Testis (tissue), 3 donors: ENCODE results near the gene ITGA6. TPM values are rescaled to one million over a fixed set of nuclear protein-coding genes. Genes with fewer than 3 reads are reported as not detected.

Experiments used
- DNase-seq: peaks from one replicate; pipeline ENCODE4 v3.0.0-alpha.2; 2019
- H3K27ac ChIP-seq, 2 donors: fragments of 200-600 bp; sonication (generic); one replicate each; pipeline ENCODE4 v1.5.1; 2019
- H3K27me3 ChIP-seq: fragments of 200-600 bp; sonication (generic); one replicate; pipeline ENCODE4 v1.5.1; 2019
- H3K36me3 ChIP-seq: fragments of 200-600 bp; sonication (generic); one replicate; pipeline ENCODE4 v1.5.1; 2017; ENCODE audit warnings: low read depth; ENCODE audit errors: missing control alignments
- H3K4me1 ChIP-seq: fragments of 200-600 bp; sonication (generic); one replicate; pipeline ENCODE4 v1.5.1; 2019
- H3K4me3 ChIP-seq, 2 donors: fragments of 200-600 bp; sonication (generic); one replicate each; pipeline ENCODE4 v1.5.1; 2017 to 2019
- H3K9me3 ChIP-seq: fragments of 200-600 bp; sonication (generic); one replicate; pipeline ENCODE4 v1.5.1; 2017
- POLR2A ChIP-seq: fragments of 450-650 bp; IDR thresholded peaks from one replicate; pipeline ENCODE4 v1.6.1; 2017; ENCODE audit warnings: antibody characterized with exemption, mild to moderate bottlenecking, moderate library complexity
- WGBS, 2 donors: methylation state at CpG; one replicate each; pipeline ENCODE4 v1.1.5; 2018; 5-methylcytosine and 5-hydroxymethylcytosine counted together
- intact Hi-C: fragments of 100-400 bp; cut with DNase I; formaldehyde crosslinking; loops from one replicate; pipeline ENCODE4 v1.15.1; 2023; ENCODE audit warnings: low total_unique reads
- polyA plus RNA-seq: library from polyadenylated mRNA; stranded (reverse); fragments of 350-450 nt; fragmentation: Illumina TruSeq; extraction: RNeasy Lipid Tissue Mini Kit (QIAGEN cat#74804); gene quantifications from one replicate; pipeline ENCODE4 v1.2.3, GENCODE V29; 2014; ENCODE audit warnings: low read depth, low replicate concordance; ENCODE audit not compliant: insufficient read depth
- total RNA-seq, 2 donors: library from RNA; depleted of rRNA; stranded (reverse); fragments of >200 nt; gene quantifications; one replicate each; pipeline ENCODE4 v1.2.3, GENCODE V29; 2016
- TF ChIP-seq, protein P1 (sequence below), 3 experiments: fragments of 450-650 bp in 2 of 3; fragments of 200-600 bp in 1 of 3; sonication (generic) in 1 of 3; IDR thresholded peaks; one replicate each; pipeline ENCODE4 v1.5.1; 2016 to 2019; ENCODE audit warnings: antibody characterized with exemption in 3 of 3, mild to moderate bottlenecking in 2 of 3, moderate library complexity in 1 of 3

ITGA6 gene
- total and polyA plus RNA-seq, 3 donors from 2014 or later: 57.5 to 232 (median 166) TPM

DNA sequence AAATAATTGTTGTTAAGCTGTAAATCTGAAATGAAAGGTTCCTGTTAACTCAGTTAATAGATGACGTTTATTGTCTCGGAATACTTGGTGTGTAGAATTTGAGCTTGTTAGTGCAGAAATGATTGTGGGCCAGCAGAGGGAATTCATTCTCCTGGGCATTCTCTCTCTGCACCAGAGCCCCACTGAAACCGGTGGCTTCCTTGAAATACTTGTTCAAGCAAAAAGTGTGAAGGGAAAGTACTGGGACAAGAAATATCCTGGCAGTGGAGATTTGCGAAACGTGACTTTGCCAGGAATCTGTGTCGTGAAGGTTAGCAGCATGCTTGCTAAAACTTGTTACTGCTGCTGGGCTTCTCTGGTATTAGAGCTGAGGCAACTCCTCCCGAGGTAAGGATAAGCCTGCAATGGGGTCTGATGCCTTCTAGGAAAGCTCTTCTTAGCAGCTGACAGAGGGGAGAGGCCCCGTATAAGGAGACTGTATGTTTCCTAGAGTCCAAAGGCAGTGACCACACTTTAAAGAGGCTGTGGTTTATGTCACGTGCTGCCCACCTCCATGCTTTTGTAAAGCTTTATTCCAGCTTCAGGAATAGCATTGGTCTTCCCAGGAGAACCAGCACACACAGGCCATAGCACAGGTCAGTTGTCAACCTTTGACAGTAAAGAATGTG, 2.0 kb downstream of the ITGA6 start:
- intact Hi-C loops: no loop called here
- Histone ChIP-seq H3K4me1 (peaks cover 13% of the 10 kb centered on the region), H3K27me3 (no peaks in the 10 kb centered on the region), H3K27ac (peak overlapping the region; percentile 42 to 85), H3K4me3 (peak overlapping the region; percentile 83 to 92), H3K36me3 (no peaks in the 10 kb centered on the region), H3K9me3 (no peaks in the 10 kb centered on the region)
- WGBS, 2 donors: 8 to 20% methylated on average over 9 of the region's 9 CpGs
- no peak for DNase-seq
- TF ChIP-seq, protein P1, sequence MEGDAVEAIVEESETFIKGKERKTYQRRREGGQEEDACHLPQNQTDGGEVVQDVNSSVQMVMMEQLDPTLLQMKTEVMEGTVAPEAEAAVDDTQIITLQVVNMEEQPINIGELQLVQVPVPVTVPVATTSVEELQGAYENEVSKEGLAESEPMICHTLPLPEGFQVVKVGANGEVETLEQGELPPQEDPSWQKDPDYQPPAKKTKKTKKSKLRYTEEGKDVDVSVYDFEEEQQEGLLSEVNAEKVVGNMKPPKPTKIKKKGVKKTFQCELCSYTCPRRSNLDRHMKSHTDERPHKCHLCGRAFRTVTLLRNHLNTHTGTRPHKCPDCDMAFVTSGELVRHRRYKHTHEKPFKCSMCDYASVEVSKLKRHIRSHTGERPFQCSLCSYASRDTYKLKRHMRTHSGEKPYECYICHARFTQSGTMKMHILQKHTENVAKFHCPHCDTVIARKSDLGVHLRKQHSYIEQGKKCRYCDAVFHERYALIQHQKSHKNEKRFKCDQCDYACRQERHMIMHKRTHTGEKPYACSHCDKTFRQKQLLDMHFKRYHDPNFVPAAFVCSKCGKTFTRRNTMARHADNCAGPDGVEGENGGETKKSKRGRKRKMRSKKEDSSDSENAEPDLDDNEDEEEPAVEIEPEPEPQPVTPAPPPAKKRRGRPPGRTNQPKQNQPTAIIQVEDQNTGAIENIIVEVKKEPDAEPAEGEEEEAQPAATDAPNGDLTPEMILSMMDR (IDR thresholded peaks at IDR 0.05): no peak
- no peak for TF ChIP-seq POLR2A

DNA sequence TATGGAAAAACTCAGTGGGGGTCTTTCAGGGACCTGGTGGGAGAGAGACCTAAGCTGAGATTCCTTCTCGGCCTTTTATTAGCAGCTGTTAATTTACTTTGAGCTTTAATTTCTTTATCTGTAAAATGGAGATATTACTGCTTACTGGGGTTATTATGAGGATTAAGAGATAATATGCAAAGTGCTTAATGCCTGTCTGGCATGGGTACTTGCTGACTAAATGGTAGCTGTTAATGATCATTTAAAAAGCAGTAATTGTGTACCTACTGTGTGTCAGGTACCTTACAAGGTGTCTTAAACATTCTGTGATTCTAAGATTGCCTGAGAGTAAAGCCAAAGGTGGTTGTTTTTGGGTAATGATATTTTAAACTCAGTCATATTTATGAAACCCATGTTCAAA, 2.6 kb downstream of the ITGA6 start:
- no peak for DNase-seq
- intact Hi-C loops: no loop called here
- Histone ChIP-seq H3K36me3 (no peaks in the 10 kb centered on the region), H3K27ac (peak overlapping the region in 1 of 2 donors; percentile 54), H3K4me3 (peak overlapping the region in 1 of 2 donors; percentile 92), H3K9me3 (no peaks in the 10 kb centered on the region), H3K27me3 (no peaks in the 10 kb centered on the region), H3K4me1 (peaks cover 17% of the 10 kb centered on the region)
- 56 to 58% methylated on average over 1 of the region's 1 CpG for WGBS, 2 donors
- no peak for TF ChIP-seq POLR2A

DNA sequence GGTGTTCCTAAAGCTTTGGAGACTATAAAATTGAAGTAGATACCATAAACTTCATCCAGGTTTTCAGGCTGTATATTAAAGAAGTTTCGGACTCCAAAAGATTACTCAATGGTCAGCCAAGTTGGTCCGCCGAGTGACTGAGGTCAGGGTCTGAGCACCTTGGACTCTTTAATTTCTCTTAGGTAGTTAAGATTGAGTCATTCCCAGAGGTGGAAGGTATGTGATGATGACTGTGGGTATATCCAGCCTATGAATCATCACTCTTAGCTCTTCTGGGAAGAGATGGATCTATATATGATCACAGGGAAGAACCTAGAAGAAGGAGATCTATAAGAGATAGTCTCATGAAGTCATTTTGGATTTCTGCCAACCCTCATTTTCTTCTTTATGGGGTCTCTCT, 3.3 kb downstream of the ITGA6 start:
- H3K4me1 ChIP-seq: peaks cover 17% of the 10 kb centered on the region
- TF ChIP-seq, protein P1 (IDR thresholded peaks at IDR 0.05): no peak
- TF ChIP-seq POLR2A: no peak
- H3K27ac ChIP-seq: no peak overlapping the region
- DNase-seq: no peak
- no peak overlapping the region for H3K4me3 ChIP-seq
- H3K9me3 ChIP-seq: no peaks in the 10 kb centered on the region
- H3K27me3 ChIP-seq: no peaks in the 10 kb centered on the region
- H3K36me3 ChIP-seq: no peaks in the 10 kb centered on the region
- 88 to 95% methylated on average over 3 of the region's 3 CpGs for WGBS, 2 donors
- intact Hi-C loops: no loop called here

DNA sequence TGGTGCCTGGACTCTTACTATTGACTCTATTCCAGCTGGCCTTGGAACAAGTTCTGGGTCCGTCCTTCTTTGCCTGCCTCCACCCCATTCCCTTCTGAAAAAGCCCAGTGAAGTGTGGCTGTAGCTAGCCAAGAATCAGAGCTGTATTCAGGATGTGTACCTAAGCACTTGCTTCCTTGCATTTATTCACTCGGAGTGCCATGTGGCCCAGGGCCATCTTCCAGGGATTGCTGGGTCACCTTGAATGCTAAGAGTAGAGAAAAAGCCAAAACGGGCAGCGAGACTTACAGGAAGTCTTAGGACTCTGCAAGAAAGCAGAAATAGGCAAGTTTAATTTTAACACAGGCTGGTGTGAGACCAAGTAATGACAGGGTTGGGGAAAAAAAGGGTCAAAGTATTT, 4.1 kb downstream of the ITGA6 start:
- 32 to 49% methylated on average over 4 of the region's 4 CpGs for WGBS, 2 donors
- H3K27me3 ChIP-seq: no peaks in the 10 kb centered on the region
- no peak overlapping the region for H3K4me3 ChIP-seq
- TF ChIP-seq, protein P1 (IDR thresholded peaks at IDR 0.05): no peak
- TF ChIP-seq POLR2A: no peak
- intact Hi-C loops: no loop called here
- H3K27ac ChIP-seq: no peak overlapping the region
- H3K36me3 ChIP-seq: no peaks in the 10 kb centered on the region
- DNase-seq: no peak
- no peaks in the 10 kb centered on the region for H3K9me3 ChIP-seq
- peaks cover 17% of the 10 kb centered on the region for H3K4me1 ChIP-seq

DNA sequence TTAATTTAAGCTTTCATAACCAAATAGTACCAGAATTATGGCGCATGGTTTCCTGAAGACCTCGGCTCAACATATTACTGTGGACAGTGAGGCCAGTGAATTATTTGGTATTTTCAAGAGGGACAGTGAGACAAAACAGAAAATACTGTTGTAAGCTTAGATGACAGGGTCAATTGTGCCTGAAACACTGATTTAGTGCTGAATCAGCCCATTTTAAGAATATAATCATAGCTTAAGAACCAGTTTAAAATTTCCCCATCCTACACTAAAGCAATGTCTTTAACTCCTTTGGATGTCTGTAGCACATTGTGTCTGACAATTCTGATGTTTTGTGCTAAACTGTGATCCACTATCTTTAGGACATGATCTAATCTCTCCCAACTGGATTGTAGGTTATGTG, 4.6 kb downstream of the ITGA6 start:
- Histone ChIP-seq H3K4me1 (peaks cover 17% of the 10 kb centered on the region), H3K36me3 (no peaks in the 10 kb centered on the region), H3K27ac (no peak overlapping the region), H3K4me3 (no peak overlapping the region), H3K27me3 (no peaks in the 10 kb centered on the region), H3K9me3 (no peaks in the 10 kb centered on the region)
- 80 to 89% methylated on average over 2 of the region's 2 CpGs for WGBS, 2 donors
- intact Hi-C loops: no loop called here
- no peak for DNase-seq
- TF ChIP-seq POLR2A: no peak
- TF ChIP-seq, protein P1 (IDR thresholded peaks at IDR 0.05): no peak
